Upper lobe of right lung (tissue), 1 donor: Measurements from ENCODE around the gene PDE4B. TPM values are rescaled to one million over a fixed set of nuclear protein-coding genes. Genes with fewer than 3 reads are reported as not detected.

Experiments used
- ATAC-seq: fragments of 200-7000 bp; cut with Tn5 transposase; one replicate; pipeline ENCODE4 v1.9.1; 2020; ENCODE audit warnings: mild to moderate bottlenecking, moderate library complexity
- DNase-seq: peaks from one replicate; pipeline ENCODE4 v3.0.0-alpha.2; 2020
- H3K27ac ChIP-seq: fragments of 200-600 bp; one replicate; pipeline ENCODE4 v1.8.0; 2022
- H3K27me3 ChIP-seq: fragments of 200-600 bp; one replicate; pipeline ENCODE4 v1.8.0; 2022; ENCODE audit warnings: mild to moderate bottlenecking
- H3K36me3 ChIP-seq: fragments of 200-600 bp; one replicate; pipeline ENCODE4 v1.8.0; 2022
- H3K4me1 ChIP-seq: fragments of 200-600 bp; one replicate; pipeline ENCODE4 v1.8.0; 2022
- H3K4me3 ChIP-seq: fragments of 200-600 bp; one replicate; pipeline ENCODE4 v1.8.0; 2022; ENCODE audit warnings: mild to moderate bottlenecking
- H3K9me3 ChIP-seq: fragments of 200-600 bp; one replicate; pipeline ENCODE4 v1.8.0; 2022
- intact Hi-C: fragments of 100-400 bp; cut with DNase I; formaldehyde crosslinking; loops from one replicate; pipeline ENCODE4 v1.11.0; 2022
- total RNA-seq: library from RNA; stranded (reverse); fragmentation: NEBNext Ultra II Directional; extraction: Animal tissue kit (Norgen Biotek cat#: 25700); gene quantifications from one replicate; pipeline ENCODE4 v1.2.1, GENCODE V29; 2021
- TF ChIP-seq, protein P1 (sequence below): fragments of 200-600 bp; IDR thresholded peaks from one replicate; pipeline ENCODE4 v1.8.0; 2022; ENCODE audit warnings: antibody characterized with exemption
- donor health status: DM: no; HTN: yes; CAD: no; lungs with severe emphysema.

Gene PDE4B
- total RNA-seq, 1 donor from 2014 or later = 14.3 TPM

DNA sequence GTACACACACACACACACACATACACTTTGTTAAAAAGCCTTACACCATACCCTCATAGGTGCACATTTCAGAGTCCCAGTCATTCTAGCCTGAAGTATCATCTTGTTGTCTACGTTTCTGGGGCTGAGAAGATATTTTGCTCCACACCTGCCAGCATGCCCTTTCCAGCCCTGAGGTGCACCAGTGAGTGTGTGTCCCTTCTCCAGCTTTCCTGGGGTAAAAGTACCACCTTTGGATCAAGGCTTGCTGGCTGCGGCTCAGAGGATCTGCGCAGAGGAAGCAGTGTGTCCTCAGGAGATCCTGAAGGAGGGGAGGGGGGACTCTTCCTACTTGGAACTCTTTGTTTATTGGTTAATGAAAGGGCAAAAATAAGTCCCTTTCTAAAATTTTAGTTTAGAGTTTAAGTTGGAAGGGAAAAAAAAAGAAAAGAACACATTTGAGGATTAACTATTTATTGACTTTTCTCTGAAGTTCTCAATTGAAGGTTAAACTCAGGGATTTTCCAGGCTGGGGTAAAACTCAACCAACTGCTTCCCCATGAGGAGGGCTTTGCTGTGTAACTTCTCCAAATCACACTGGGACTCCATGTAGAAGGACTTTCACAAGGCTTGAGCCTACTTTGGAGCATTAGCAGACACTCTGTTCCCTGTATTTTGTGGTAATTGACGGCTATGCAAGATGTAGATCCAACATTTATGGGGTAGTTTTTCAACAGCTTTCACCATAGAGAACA is 540.9 kb downstream of the PDE4B start:
- DNase-seq (no peak), ATAC-seq (no peak)
- Histone ChIP-seq H3K4me3 (peak overlapping the region; percentile 63), H3K27ac (peak overlapping the region; percentile 82), H3K36me3 (no peaks in the 10 kb centered on the region), H3K9me3 (no peaks in the 10 kb centered on the region), H3K27me3 (no peaks in the 10 kb centered on the region), H3K4me1 (peaks cover 22% of the 10 kb centered on the region)
- TF ChIP-seq, protein P1, sequence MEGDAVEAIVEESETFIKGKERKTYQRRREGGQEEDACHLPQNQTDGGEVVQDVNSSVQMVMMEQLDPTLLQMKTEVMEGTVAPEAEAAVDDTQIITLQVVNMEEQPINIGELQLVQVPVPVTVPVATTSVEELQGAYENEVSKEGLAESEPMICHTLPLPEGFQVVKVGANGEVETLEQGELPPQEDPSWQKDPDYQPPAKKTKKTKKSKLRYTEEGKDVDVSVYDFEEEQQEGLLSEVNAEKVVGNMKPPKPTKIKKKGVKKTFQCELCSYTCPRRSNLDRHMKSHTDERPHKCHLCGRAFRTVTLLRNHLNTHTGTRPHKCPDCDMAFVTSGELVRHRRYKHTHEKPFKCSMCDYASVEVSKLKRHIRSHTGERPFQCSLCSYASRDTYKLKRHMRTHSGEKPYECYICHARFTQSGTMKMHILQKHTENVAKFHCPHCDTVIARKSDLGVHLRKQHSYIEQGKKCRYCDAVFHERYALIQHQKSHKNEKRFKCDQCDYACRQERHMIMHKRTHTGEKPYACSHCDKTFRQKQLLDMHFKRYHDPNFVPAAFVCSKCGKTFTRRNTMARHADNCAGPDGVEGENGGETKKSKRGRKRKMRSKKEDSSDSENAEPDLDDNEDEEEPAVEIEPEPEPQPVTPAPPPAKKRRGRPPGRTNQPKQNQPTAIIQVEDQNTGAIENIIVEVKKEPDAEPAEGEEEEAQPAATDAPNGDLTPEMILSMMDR = no peak
- intact Hi-C loops = loop anchor here (10.0 kb wide), 1 partner anchor 59 kb away; no protein-coding TSS in a partner anchor

DNA sequence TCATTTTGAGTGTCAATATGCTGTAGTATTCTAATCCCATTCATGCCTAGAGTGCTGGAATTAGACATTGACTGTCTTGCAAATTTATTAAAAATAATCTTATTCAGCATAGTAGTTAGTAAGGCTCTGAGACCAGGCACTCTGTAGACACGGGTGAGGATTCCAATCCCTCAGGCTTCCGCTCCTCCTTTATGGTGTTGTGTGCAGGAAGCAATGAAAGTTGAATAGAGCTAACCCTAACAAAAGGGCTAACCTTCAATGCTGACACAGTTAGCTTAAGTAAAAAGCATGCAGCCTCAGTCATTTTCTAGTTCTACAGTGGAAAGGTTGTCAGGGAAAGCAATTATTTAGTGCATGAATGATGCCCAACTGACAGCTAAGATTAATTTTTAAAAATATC is 541.6 kb downstream of the PDE4B start:
- intact Hi-C loops = loop anchor here (10.0 kb wide), 1 partner anchor 60 kb away; no protein-coding TSS in a partner anchor
- H3K4me3 ChIP-seq = peak overlapping the region; percentile 63
- H3K36me3 ChIP-seq = no peaks in the 10 kb centered on the region
- H3K27me3 ChIP-seq = no peaks in the 10 kb centered on the region
- ATAC-seq (no peak), DNase-seq (no peak)
- peaks cover 22% of the 10 kb centered on the region for H3K4me1 ChIP-seq
- H3K9me3 ChIP-seq = no peaks in the 10 kb centered on the region
- H3K27ac ChIP-seq = peak overlapping the region; percentile 82
- TF ChIP-seq, protein P1 = no peak

DNA sequence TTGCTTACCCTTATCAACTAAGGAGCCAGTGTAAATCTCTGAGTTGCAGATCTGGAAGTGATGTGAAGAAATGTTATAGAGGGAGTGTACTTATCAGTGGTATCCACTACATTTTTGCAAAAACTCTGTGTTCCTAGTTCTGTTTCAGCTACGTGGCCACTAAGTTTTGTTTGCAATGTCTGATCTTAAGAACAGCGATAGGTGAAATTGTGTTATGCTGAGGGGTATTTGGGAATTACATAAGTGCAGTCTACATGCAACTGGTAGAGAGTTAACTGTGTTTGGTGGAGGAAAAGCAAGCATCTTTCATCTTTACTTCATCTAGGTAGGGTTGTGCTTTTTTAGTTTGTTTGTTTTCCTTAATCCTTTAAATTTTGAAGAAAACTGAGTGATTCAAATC is 542.4 kb downstream of the PDE4B start:
- ATAC-seq = no peak
- Histone ChIP-seq H3K27me3 (no peaks in the 10 kb centered on the region), H3K4me1 (peaks cover 28% of the 10 kb centered on the region), H3K4me3 (peak overlapping the region; percentile 63), H3K36me3 (no peaks in the 10 kb centered on the region), H3K9me3 (no peaks in the 10 kb centered on the region), H3K27ac (peak overlapping the region; percentile 82)
- no peak for DNase-seq
- intact Hi-C loops = loop anchor here (10.0 kb wide), 1 partner anchor 60 kb away; no protein-coding TSS in a partner anchor
- TF ChIP-seq, protein P1 = no peak

DNA sequence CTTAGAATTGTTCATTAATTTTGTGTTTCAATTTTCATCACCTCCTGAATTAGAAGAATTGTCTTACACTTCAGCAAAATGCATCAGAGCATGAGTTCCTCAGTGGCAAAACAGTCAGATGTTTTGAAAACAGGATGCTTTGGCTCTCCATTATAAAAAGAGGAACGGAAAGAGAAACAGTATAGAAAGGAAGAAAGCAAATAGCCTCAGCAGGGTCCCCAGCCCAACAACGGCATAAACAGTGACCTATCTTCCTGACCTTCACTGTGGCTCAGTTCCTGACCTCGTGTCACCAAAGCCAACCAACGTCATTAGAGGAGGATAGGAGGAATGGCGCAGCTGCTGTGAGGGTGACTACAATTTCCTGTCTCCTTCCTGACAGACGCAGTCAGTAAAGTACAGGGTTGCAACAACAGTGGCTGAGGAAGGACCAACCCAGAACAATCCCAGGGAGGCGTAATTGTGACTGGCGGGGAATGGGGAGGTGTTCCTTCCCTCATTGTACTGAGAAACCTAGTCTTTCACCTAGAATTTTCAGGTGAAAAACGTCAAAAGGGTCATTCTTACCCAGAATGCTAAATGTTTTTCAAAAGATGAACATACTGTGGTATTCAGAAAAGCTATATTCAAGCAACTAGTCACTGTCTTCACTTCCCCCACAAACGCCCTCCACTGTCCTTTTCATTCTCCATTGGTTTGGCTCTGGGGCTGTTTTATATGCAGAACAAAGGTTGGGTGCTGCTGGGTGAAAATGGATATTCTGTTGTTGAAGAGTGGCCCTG is 543.4 kb downstream of the PDE4B start:
- no peaks in the 10 kb centered on the region for H3K9me3 ChIP-seq
- H3K27me3 ChIP-seq = no peaks in the 10 kb centered on the region
- peak; percentile 84 for ATAC-seq
- peaks cover 27% of the 10 kb centered on the region for H3K4me1 ChIP-seq
- no peaks in the 10 kb centered on the region for H3K36me3 ChIP-seq
- peak overlapping the region; percentile 82 for H3K27ac ChIP-seq
- TF ChIP-seq, protein P1 = no peak
- DNase-seq = peak; percentile 64
- intact Hi-C loops = loop anchor here (10.0 kb wide), 1 partner anchor 61 kb away; no protein-coding TSS in a partner anchor
- peak overlapping the region; percentile 63 for H3K4me3 ChIP-seq

DNA sequence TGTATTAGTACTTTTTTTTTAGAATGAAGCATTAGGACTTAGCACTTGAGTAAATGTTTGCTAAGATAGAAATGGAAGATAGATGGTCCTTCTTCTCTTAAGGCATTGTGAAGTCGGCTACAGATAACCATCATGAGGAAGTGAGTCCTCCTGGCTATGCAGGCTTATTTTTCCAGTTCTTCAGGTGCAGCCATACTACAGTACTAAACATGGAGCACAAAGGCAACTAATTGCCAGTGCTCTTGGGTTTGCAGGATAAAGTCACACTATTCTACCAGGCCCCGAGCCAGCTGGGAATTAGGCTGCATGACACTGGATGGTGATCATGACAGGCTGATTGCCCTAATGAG is 543.9 kb downstream of the PDE4B start:
- no peaks in the 10 kb centered on the region for H3K36me3 ChIP-seq
- ATAC-seq (no peak), DNase-seq (no peak)
- intact Hi-C loops = loop anchor here (10.0 kb wide), 1 partner anchor 62 kb away; no protein-coding TSS in a partner anchor
- no peaks in the 10 kb centered on the region for H3K9me3 ChIP-seq
- H3K27ac ChIP-seq = peak overlapping the region; percentile 82
- no peaks in the 10 kb centered on the region for H3K27me3 ChIP-seq
- peak overlapping the region; percentile 63 for H3K4me3 ChIP-seq
- H3K4me1 ChIP-seq = peaks cover 21% of the 10 kb centered on the region
- TF ChIP-seq, protein P1 = no peak
